HFFc6 (cell line): ENCODE measurements around the gene ST6GALNAC5. TPM values are rescaled to one million over a fixed set of nuclear protein-coding genes. Genes with fewer than 3 reads are reported as not detected.

ENCODE experiments used
- DNase-seq: peaks from one replicate; pipeline ENCODE4 v3.0.0-alpha.2; 2018
- H3K27ac Mint-ChIP-seq: 2 replicates; pipeline ENCODE4 v1.8.0; 2020; ENCODE audit warnings: mild to moderate bottlenecking, mixed read lengths
- H3K27me3 Mint-ChIP-seq: 2 replicates; pipeline ENCODE4 v1.8.0; 2021; ENCODE audit warnings: mild to moderate bottlenecking, moderate library complexity, mixed read lengths; ENCODE audit not compliant: insufficient read depth
- H3K36me3 Mint-ChIP-seq: 2 replicates; pipeline ENCODE4 v1.8.0; 2021; ENCODE audit warnings: low read depth, mixed read lengths
- H3K4me1 Mint-ChIP-seq: 2 replicates; pipeline ENCODE4 v1.8.0; 2020; ENCODE audit warnings: low read depth, mixed read lengths
- H3K4me3 Mint-ChIP-seq: 2 replicates; pipeline ENCODE4 v1.8.0; 2020; ENCODE audit warnings: mild to moderate bottlenecking, moderate library complexity, mixed read lengths
- H3K9me3 Mint-ChIP-seq: 2 replicates; pipeline ENCODE4 v1.8.0; 2020; ENCODE audit warnings: mild to moderate bottlenecking, mixed read lengths
- total RNA-seq, 6 experiments: library from RNA; stranded (reverse); fragmentation: NEBNext Ultra II Directional; extraction: Animal tissue kit (Norgen Biotek cat#: 25700); gene quantifications; 2 replicates in 1 of 6; 3 replicates in 5 of 6; pipeline ENCODE4 v1.2.3, GENCODE V29; 2021
- TF ChIP-seq, protein P1 (sequence below): fragments of 200-600 bp; sonication (generic); IDR thresholded peaks from 2 replicates; pipeline ENCODE4 v1.5.0; 2021; ENCODE audit warnings: antibody characterized with exemption, mild to moderate bottlenecking

ST6GALNAC5 gene
- total RNA-seq, 6 experiments from 2014 or later, result 1.3 to 3.0 (median 2.1) TPM; not detected in 2

DNA sequence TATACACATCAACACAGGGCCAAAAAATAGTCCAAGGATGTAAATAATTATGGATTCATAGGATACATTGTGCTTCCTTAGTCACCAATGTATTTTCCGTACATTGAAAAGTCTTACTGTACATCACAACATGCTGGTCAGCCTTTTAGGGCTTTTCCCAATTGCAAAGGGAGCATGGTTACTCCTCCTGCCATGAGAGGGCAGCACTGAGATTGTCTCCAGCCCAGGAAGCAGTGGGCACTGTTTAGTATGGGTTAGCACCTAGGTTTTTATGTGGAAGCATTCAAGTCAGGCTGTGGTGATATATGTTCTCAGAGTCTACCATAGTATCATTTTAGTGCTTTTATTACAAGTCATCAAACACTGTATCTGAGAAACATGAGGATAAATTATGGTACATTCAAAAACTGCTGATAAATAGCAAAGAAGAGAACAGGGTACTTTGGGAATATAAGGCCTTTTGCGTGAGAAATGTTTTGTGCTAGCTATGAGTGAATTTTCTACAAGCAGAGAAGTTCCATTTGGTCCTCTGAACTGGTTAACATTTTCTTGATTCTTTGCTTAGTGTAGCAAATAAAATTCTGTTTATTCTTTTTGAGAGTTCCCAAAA is 34.0 kb downstream of the ST6GALNAC5 start:
- H3K36me3 Mint-ChIP-seq, result no peaks in the 10 kb centered on the region
- peaks cover 3% of the 10 kb centered on the region; the same call in 1 of the 2 replicates for H3K27me3 Mint-ChIP-seq
- no peaks in the 10 kb centered on the region for H3K4me1 Mint-ChIP-seq
- H3K27ac Mint-ChIP-seq, result no peak overlapping the region
- peak; percentile 64 for DNase-seq
- no peaks in the 10 kb centered on the region for H3K9me3 Mint-ChIP-seq
- no peak overlapping the region for H3K4me3 Mint-ChIP-seq
- TF ChIP-seq, protein P1, sequence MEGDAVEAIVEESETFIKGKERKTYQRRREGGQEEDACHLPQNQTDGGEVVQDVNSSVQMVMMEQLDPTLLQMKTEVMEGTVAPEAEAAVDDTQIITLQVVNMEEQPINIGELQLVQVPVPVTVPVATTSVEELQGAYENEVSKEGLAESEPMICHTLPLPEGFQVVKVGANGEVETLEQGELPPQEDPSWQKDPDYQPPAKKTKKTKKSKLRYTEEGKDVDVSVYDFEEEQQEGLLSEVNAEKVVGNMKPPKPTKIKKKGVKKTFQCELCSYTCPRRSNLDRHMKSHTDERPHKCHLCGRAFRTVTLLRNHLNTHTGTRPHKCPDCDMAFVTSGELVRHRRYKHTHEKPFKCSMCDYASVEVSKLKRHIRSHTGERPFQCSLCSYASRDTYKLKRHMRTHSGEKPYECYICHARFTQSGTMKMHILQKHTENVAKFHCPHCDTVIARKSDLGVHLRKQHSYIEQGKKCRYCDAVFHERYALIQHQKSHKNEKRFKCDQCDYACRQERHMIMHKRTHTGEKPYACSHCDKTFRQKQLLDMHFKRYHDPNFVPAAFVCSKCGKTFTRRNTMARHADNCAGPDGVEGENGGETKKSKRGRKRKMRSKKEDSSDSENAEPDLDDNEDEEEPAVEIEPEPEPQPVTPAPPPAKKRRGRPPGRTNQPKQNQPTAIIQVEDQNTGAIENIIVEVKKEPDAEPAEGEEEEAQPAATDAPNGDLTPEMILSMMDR, result peak; percentile 92

DNA sequence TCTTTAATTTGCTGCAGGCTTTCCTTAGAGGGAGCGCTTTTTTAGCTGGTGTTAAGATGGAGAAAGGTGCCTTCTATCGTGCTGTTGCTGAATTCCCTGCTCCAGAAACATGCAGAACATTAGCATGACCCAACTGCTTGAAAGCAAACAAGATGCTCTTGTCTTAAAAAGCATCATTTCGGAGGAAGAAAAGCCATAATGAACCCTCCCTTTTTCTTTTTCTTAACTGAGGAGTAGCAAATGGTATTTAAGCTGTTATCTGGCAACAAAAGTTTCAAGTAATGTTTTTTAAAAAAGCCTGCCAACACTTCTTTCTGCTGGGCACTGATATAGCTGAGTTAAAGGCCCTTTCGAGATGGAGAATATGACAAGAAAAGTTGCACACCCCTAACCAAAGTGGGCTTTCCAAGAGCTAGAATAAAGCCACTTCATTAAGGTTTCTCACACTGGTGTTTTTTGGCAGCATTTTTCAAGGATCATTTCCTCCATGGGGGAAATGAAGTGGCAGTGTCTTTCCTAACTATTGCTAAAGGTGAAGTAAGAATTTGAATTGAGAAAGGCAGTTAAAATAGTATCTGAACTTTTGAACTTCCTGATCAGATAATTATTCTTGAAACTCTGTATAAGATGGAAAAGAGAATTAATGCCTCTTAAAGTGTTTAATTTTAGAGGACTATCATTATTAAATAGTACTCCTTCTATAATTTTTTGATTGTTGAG is 38.8 kb downstream of the ST6GALNAC5 start:
- Mint-ChIP-seq H3K27me3 (peaks cover 14% of the 10 kb centered on the region), H3K4me3 (no peak overlapping the region), H3K36me3 (no peaks in the 10 kb centered on the region), H3K9me3 (no peaks in the 10 kb centered on the region), H3K4me1 (no peaks in the 10 kb centered on the region), H3K27ac (no peak overlapping the region)
- DNase-seq, result no peak
- TF ChIP-seq, protein P1, result no peak

DNA sequence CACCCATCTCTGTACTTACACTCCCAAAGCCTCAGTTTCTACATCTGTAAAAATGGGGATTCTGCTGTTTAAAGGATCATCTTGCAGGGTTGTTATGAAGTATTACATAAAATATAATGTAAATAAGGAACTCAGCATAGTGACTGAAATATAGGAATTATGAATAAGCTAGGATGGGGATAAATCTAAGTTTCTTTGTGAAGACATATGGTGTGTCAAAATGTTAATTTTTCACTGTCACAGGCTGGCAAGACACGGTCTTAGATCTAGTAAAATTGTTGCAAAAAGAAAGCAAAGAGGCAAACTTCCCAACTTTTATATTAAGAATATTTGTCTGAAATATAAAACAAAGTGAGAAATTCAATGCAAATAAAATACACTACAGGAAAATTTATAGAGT is 42.0 kb downstream of the ST6GALNAC5 start:
- TF ChIP-seq, protein P1, result no peak
- peaks cover 18% of the 10 kb centered on the region for H3K27me3 Mint-ChIP-seq
- no peaks in the 10 kb centered on the region for H3K9me3 Mint-ChIP-seq

DNA sequence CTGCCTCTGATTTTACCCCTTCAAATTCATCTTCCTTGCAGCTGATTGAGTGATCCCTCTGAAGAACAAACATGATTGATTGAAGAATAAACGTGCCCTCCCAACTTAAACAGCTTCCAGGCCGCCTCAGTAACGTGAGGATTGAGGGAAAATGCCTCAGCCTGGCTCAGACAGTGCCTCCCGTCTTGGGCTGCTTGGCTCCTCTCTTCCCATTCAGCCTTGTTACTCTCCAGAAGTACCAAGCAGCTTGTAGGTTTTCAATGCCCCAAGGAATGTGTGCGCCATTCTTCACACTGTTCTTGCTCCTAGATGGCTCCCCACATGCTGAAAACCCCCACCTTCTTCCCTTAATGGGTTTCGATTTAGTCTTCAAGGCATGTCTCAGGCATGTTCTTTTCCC is 51.8 kb downstream of the ST6GALNAC5 start:
- H3K4me3 Mint-ChIP-seq, result no peak overlapping the region
- no peaks in the 10 kb centered on the region for H3K9me3 Mint-ChIP-seq
- no peak overlapping the region for H3K27ac Mint-ChIP-seq
- no peaks in the 10 kb centered on the region for H3K36me3 Mint-ChIP-seq
- H3K27me3 Mint-ChIP-seq, result peaks cover 1% of the 10 kb centered on the region; the same call in 1 of the 2 replicates
- H3K4me1 Mint-ChIP-seq, result peaks cover 14% of the 10 kb centered on the region; the same call in 1 of the 2 replicates
- no peak for DNase-seq
- TF ChIP-seq, protein P1, result no peak

More for the DNA sequence above, 42.0 kb downstream of the ST6GALNAC5 start:
- no peak overlapping the region for H3K27ac Mint-ChIP-seq
- DNase-seq, result no peak
- H3K36me3 Mint-ChIP-seq, result peaks cover 4% of the 10 kb centered on the region; the same call in 1 of the 2 replicates
- no peak overlapping the region for H3K4me3 Mint-ChIP-seq
- no peaks in the 10 kb centered on the region for H3K4me1 Mint-ChIP-seq

DNA sequence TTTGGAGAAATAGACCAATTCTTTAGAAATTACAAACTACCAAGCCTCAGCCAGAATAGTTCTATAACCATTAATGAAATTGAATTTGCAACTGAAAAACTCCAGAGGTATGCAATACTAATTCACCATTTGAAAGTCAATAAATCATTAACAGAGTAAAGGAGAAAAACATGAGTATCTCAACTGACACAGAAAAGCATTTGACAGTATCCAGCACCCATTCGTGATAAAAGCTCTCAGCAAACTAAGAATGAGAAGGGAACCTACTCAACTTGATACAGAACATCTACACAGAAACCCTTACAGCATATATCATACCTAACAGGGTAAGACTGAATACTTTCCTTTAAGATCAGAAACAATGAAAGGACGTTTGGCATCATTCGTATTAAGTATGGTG is 54.3 kb downstream of the ST6GALNAC5 start:
- TF ChIP-seq, protein P1, result no peak

More for the DNA sequence above, 54.3 kb downstream of the ST6GALNAC5 start:
- no peak overlapping the region for H3K4me3 Mint-ChIP-seq
- DNase-seq, result no peak
- H3K9me3 Mint-ChIP-seq, result no peaks in the 10 kb centered on the region
- no peaks in the 10 kb centered on the region for H3K36me3 Mint-ChIP-seq
- peaks cover 14% of the 10 kb centered on the region; the same call in 1 of the 2 replicates for H3K4me1 Mint-ChIP-seq
- H3K27me3 Mint-ChIP-seq, result peaks cover 1% of the 10 kb centered on the region; the same call in 1 of the 2 replicates
- H3K27ac Mint-ChIP-seq, result no peak overlapping the region
